ENCODE results near the gene TUBA1B. TPM values are rescaled to one million over a fixed set of nuclear protein-coding genes. Genes with fewer than 3 reads are reported as not detected.

The TUBA1B gene
- total RNA-seq, 1 donor from 2014 or later, result 420 TPM

GRCh38 chr12:49089821-49090773 is 41.1 kb downstream of the TUBA1B start:
- no peak for DNase-seq (ENCODE audit: low read depth)

GRCh38 chr12:49088932-49089330 is 42.3 kb downstream of the TUBA1B start:
- no peak for DNase-seq (ENCODE audit: low read depth)

- peak; percentile 93 for DNase-seq (ENCODE audit: low read depth)
These were observed 42.9 kb downstream of the TUBA1B start for GRCh38 chr12:49088150-49088931.

- DNase-seq (ENCODE audit: low read depth), result no peak
These were observed 45.1 kb downstream of the TUBA1B start for GRCh38 chr12:49086116-49086515.

GRCh38 chr12:49084438-49084837 is 46.8 kb downstream of the TUBA1B start:
- no peak for DNase-seq (ENCODE audit: low read depth)

GRCh38 chr12:49079793-49080192 is 51.4 kb downstream of the TUBA1B start:
- DNase-seq (ENCODE audit: low read depth), result no peak

Other genes starting within 250 kb of the TUBA1B start
- 6.4 and 8.0 TPM in 2 replicates for gene FKBP11, start 205.9 kb downstream of the TUBA1B start, total RNA-seq
- 50.7 and 95.9 TPM in 2 replicates for gene ARF3, start 173.9 kb downstream of the TUBA1B start, total RNA-seq
- 0.35 and 0.60 TPM in 2 replicates for gene WNT10B, start 159.7 kb downstream of the TUBA1B start, total RNA-seq
- not detected in 2 replicates for gene WNT1, start 153.1 kb downstream of the TUBA1B start, total RNA-seq
- gene DDN, start 132.0 kb downstream of the TUBA1B start, total RNA-seq, result 0.05 TPM in 1 of 2 replicates, not detected in the other
- gene PRKAG1, start 112.6 kb downstream of the TUBA1B start, total RNA-seq, result 63.0 and 86.1 TPM in 2 replicates
- gene KMT2D, start 70.6 kb downstream of the TUBA1B start, total RNA-seq, result 13.0 and 110 TPM in 2 replicates
- gene RHEBL1, start 61.4 kb downstream of the TUBA1B start, total RNA-seq, result 0.10 and 1.7 TPM in 2 replicates
- gene DHH, start 36.6 kb downstream of the TUBA1B start, total RNA-seq, result 0.05 TPM in 1 of 2 replicates, not detected in the other
- 33.3 and 34.3 TPM in 2 replicates for gene LMBR1L, start 20.5 kb downstream of the TUBA1B start, total RNA-seq
- 691 and 1,981 TPM in 2 replicates for gene TUBA1A, start 57.7 kb upstream of the TUBA1B start, total RNA-seq
- gene TUBA1C, start 133.7 kb upstream of the TUBA1B start, total RNA-seq, result 212 and 831 TPM in 2 replicates
- gene PRPH, start 163.8 kb upstream of the TUBA1B start, total RNA-seq, result not detected in 2 replicates
- gene TROAP, start 191.9 kb upstream of the TUBA1B start, total RNA-seq, result 0.60 and 6.6 TPM in 2 replicates
- 0.52 and 0.99 TPM in 2 replicates for gene C1QL4, start 205.8 kb upstream of the TUBA1B start, total RNA-seq
- 3.1 and 18.8 TPM in 2 replicates for gene DNAJC22, start 215.5 kb upstream of the TUBA1B start, total RNA-seq
- gene SPATS2, start 236.1 kb upstream of the TUBA1B start, total RNA-seq, result 22.1 and 42.4 TPM in 2 replicates

Data from renal cortical epithelial cell (primary cell).